ENCODE data around the gene MAP2K6. TPM values are rescaled to one million over a fixed set of nuclear protein-coding genes. Genes with fewer than 3 reads are reported as not detected.

The MAP2K6 gene
- total RNA-seq, 1 experiment from 2014 or later = 43.0 TPM

GRCh38 chr17:69505740-69506139 is 91.2 kb downstream of the MAP2K6 start (continued):
- TF ChIP-seq ERG (CRISPR knock-in tag; IDR thresholded peaks at IDR 0.05) (no peak), AR (CRISPR knock-in tag; IDR thresholded peaks at IDR 0.05) (no peak), IRF1 (CRISPR knock-in tag; IDR thresholded peaks at IDR 0.05) (no peak)

- no peak; the same call in 1 of the 2 replicates for ATAC-seq
- Mint-ChIP-seq H3K9me3 (no peaks in the 10 kb centered on the region), H3K4me1 (peaks cover 57% of the 10 kb centered on the region), H3K4me3 (no peak overlapping the region), H3K27me3 (ENCODE audit: low read depth) (no peaks in the 10 kb centered on the region), H3K27ac (no peak overlapping the region), H3K36me3 (peaks cover 3% of the 10 kb centered on the region)
- no peak for DNase-seq (ENCODE audit: low spot score)
- ChIA-PET POLR2A (no interaction called here), CTCF (interaction anchor here (0.5 to 1.9 kb wide), 22 partner anchors 10 to 1455 kb away, joined by 3 to 9 read pairs (median 3); no protein-coding TSS in a partner anchor)
- TF ChIP-seq PRDM15 (CRISPR knock-in tag; IDR thresholded peaks at IDR 0.05) (no peak), HMGXB4 (CRISPR knock-in tag; IDR thresholded peaks at IDR 0.05) (no peak), GABPB1 (CRISPR knock-in tag; IDR thresholded peaks at IDR 0.05) (no peak), FOXP4 (CRISPR knock-in tag; IDR thresholded peaks at IDR 0.05) (no peak), STAT6 (CRISPR knock-in tag; conservative IDR thresholded peaks at IDR 0.05; ENCODE audit: low read depth) (no peak), MAX (CRISPR knock-in tag; IDR thresholded peaks at IDR 0.05) (no peak), ZNF281 (CRISPR knock-in tag; IDR thresholded peaks at IDR 0.05) (no peak), RORB (CRISPR knock-in tag; IDR thresholded peaks at IDR 0.05) (no peak), ERG (CRISPR knock-in tag; IDR thresholded peaks at IDR 0.05) (no peak), NR3C1 (CRISPR knock-in tag; conservative IDR thresholded peaks at IDR 0.05; ENCODE audit: low read depth) (no peak), USF1 (CRISPR knock-in tag; IDR thresholded peaks at IDR 0.05) (no peak)
Measured at GRCh38 chr17:69506489-69506888, 92.0 kb downstream of the MAP2K6 start.
